Measurements from ENCODE around the gene GPS1.

The GPS1 gene

GRCh38 chr17:82106688-82107305, 55.1 kb downstream of the GPS1 start:
- TF ChIP-seq CTCF (IDR thresholded peaks at IDR 0.05; ENCODE audit: low read depth, low read length) = no peak
- DNase-seq (ENCODE audit: low read depth in 2 of 2) = no peak
- no peak overlapping the region for H3K4me3 ChIP-seq (replicated peaks in 1 of 2; ENCODE audit: low read depth in 2 of 2, low read length in 2 of 2)

Measured in cardiac fibroblast (primary cell).